Cardiac fibroblast (primary cell): ENCODE results near the gene MAGI2.
A peak's percentile ranks its signal among the peaks of the same experiment; 100 is the strongest.

Experiments
- DNase-seq, 2 donors: peaks; one replicate each; pipeline versions ENCODE4 v3.0.0 to v3.0.0-alpha.2; 2010; ENCODE audit warnings: low read depth in 2 of 2
- H3K4me3 ChIP-seq, 2 donors: replicated peaks in 1 of 2; 1 replicate in 1 of 2; 2 replicates in 1 of 2; pipeline ENCODE4 v1.5.1; 2011; ENCODE audit warnings: low read depth in 2 of 2, low read length in 2 of 2, mild to moderate bottlenecking in 2 of 2, moderate library complexity in 1 of 2
- TF ChIP-seq, protein P1 (sequence below): IDR thresholded peaks from one replicate; pipeline ENCODE4 v1.5.1; 2011; ENCODE audit warnings: low read depth, mild to moderate bottlenecking, low read length, inconsistent platforms

Gene MAGI2

GRCh38 chr7:78220754-78221153 lies 1232.7 kb downstream of the MAGI2 start:
- H3K4me3 ChIP-seq: no peak overlapping the region
- TF ChIP-seq, protein P1, sequence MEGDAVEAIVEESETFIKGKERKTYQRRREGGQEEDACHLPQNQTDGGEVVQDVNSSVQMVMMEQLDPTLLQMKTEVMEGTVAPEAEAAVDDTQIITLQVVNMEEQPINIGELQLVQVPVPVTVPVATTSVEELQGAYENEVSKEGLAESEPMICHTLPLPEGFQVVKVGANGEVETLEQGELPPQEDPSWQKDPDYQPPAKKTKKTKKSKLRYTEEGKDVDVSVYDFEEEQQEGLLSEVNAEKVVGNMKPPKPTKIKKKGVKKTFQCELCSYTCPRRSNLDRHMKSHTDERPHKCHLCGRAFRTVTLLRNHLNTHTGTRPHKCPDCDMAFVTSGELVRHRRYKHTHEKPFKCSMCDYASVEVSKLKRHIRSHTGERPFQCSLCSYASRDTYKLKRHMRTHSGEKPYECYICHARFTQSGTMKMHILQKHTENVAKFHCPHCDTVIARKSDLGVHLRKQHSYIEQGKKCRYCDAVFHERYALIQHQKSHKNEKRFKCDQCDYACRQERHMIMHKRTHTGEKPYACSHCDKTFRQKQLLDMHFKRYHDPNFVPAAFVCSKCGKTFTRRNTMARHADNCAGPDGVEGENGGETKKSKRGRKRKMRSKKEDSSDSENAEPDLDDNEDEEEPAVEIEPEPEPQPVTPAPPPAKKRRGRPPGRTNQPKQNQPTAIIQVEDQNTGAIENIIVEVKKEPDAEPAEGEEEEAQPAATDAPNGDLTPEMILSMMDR: no peak
- no peak for DNase-seq

DNA sequence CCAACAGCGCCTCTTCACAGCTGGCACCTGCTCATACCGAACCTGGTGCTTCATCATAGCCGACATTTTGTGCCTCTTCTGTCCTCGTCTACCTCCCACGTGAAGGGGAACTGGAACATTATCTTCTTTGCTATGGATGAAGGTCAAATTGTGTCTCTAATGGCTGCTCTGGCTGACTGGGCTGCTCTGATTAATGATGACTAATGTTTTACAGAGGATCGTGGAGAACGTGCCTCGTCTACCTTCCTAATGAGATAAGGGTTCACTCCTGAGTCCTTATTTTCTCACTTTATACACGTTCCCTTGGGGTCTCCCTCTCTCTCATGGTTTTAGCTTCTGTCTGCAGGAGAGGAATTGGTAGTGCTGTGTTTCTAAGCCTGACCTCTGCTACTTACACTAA lies 1234.6 kb downstream of the MAGI2 start:
- no peak overlapping the region for H3K4me3 ChIP-seq
- TF ChIP-seq, protein P1: no peak
- no peak for DNase-seq

- H3K4me3 ChIP-seq: no peak overlapping the region
- TF ChIP-seq, protein P1: no peak
- peak in 1 of 2 donors; percentile 63 for DNase-seq
These were observed 1235.4 kb downstream of the MAGI2 start for GRCh38 chr7:78218051-78218450.

DNA sequence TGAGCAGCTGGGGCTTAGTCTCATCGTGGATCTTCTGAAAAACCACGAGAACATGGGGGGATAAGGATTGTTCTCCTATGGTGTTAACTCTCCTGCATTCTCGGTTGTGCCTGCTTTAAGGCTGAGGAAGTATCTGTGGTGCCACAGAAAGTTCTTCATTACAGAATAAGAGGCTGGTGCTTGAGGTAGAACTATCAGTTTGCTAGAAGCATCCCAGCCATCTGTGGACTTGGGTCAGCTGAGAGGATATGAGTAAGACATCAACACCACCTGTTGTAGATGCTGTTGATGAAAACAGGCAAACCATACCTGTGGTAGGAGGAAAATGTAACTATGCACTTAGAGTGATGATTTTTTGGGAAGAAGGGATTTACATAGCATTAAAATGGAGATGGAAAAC lies 1238.3 kb downstream of the MAGI2 start:
- no peak overlapping the region for H3K4me3 ChIP-seq
- TF ChIP-seq, protein P1: no peak
- DNase-seq: no peak

- DNase-seq: no peak
- H3K4me3 ChIP-seq: no peak overlapping the region
- TF ChIP-seq, protein P1: no peak
These were observed 1240.1 kb downstream of the MAGI2 start for GRCh38 chr7:78213402-78213801.

DNA sequence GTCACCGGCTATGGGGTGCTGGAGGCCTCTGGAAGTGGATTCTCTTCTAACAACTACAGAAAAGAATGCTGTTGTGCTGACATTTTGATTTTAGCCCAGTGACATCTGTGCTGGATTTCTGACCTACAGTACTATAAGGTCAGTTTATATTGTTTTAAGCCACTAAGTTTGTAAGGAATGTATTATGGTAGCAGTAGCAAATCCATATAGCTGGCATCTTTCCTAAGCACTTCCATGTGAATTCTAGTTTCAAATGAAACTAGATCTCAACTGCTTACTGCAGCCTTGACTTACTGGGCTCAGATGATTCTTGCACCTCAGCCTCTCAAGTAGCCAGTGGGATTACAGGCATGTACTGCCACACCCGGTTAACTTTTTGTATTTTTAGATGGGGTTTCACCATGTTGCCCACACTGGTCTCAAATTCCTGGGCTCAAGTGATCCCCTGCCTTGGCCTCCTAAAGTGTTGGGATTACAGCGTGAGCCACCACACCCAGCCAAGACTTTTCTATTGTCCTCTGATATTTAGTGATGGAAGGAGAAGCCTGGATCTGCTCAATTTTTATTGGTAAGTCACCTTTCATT lies 1240.9 kb downstream of the MAGI2 start:
- DNase-seq: no peak
- TF ChIP-seq, protein P1: no peak
- no peak overlapping the region for H3K4me3 ChIP-seq

DNA sequence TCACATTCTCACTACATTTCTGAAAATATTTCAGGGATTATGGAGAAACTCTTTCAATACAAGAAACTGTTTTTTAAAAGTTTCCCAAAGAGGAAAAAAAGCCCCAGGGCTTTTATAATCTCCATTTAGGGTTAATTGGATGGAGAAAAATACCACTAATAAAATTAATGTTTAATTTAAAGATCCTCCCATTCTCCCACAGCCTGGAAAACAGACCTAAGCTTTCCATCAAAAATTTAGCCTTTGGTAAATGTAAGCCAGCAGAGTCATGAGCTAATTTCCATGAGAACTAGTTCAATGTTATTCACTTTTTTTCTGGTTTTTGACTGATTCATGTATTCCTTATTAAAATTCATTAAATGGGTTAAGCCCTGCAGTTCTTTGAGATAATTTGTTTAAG lies 1246.2 kb downstream of the MAGI2 start:
- no peak for DNase-seq
- TF ChIP-seq, protein P1: no peak
- no peak overlapping the region for H3K4me3 ChIP-seq
